Upper lobe of left lung (tissue), 6 donors: ENCODE results near the gene FAF1. TPM values are rescaled to one million over a fixed set of nuclear protein-coding genes. Genes with fewer than 3 reads are reported as not detected.

Experiments used
- ATAC-seq, 2 donors: fragments of 200-7000 bp; cut with Tn5 transposase; one replicate each; pipeline ENCODE4 v1.9.1; 2022; ENCODE audit warnings: mild to moderate bottlenecking in 2 of 2, moderate library complexity in 2 of 2; ENCODE audit not compliant: low FRiP score in 2 of 2
- DNase-seq, 2 donors: peaks; one replicate each; pipeline ENCODE4 v3.0.0-alpha.2; 2019 to 2020
- H3K27ac ChIP-seq, 4 donors: fragments of 200-600 bp; sonication (generic); one replicate each; pipeline ENCODE4 v1.5.1; 2016 to 2019
- H3K27me3 ChIP-seq, 4 donors: fragments of 200-600 bp; sonication (generic); one replicate each; pipeline ENCODE4 v1.5.1; 2017 to 2019
- H3K36me3 ChIP-seq, 4 donors: fragments of 200-600 bp; sonication (generic); one replicate each; pipeline ENCODE4 v1.5.1; 2016 to 2019
- H3K4me1 ChIP-seq, 4 donors: fragments of 200-600 bp; sonication (generic); one replicate each; pipeline ENCODE4 v1.5.1; 2018 to 2019
- H3K4me3 ChIP-seq, 4 donors: fragments of 200-600 bp; sonication (generic); one replicate each; pipeline ENCODE4 v1.5.1; 2017 to 2019; ENCODE audit warnings: mild to moderate bottlenecking in 2 of 4, moderate library complexity in 1 of 4
- H3K9me3 ChIP-seq, 4 donors: fragments of 200-600 bp; sonication (generic); one replicate each; pipeline ENCODE4 v1.5.1; 2018 to 2019
- CTCF ChIP-seq, 6 experiments: fragments of 450-650 bp in 4 of 6; fragments of 200-600 bp in 2 of 6; sonication (generic) in 2 of 6; IDR thresholded peaks; one replicate each; pipeline ENCODE4 v1.5.1; 2016 to 2019; ENCODE audit warnings: antibody characterized with exemption in 6 of 6
- EP300 ChIP-seq, 4 donors: sonication (generic); formaldehyde crosslinking; IDR thresholded peaks; one replicate each; pipeline ENCODE4 v1.5.1; 2017; ENCODE audit warnings: antibody characterized with exemption in 4 of 4, control low read depth in 2 of 4
- POLR2A ChIP-seq, 4 donors: fragments of 450-650 bp; IDR thresholded peaks; one replicate each; pipeline ENCODE4 v1.5.1; 2016 to 2017; ENCODE audit warnings: antibody characterized with exemption in 4 of 4, mild to moderate bottlenecking in 2 of 4
- POLR2AphosphoS5 ChIP-seq, 2 donors: sonication (generic); formaldehyde crosslinking; IDR thresholded peaks; one replicate each; pipeline ENCODE4 v1.5.1; 2017; ENCODE audit warnings: antibody characterized with exemption in 2 of 2
- WGBS, 2 donors: methylation state at CpG; one replicate each; pipeline ENCODE4 v1.1.5; 2017 to 2018; 5-methylcytosine and 5-hydroxymethylcytosine counted together
- total RNA-seq, 6 donors: library from RNA; depleted of rRNA in 4 of 6; stranded (reverse); fragments of >200 nt in 4 of 6; gene quantifications; one replicate each; pipeline versions ENCODE4 v1.1.0 to v1.2.1, GENCODE V29; 2016 to 2021
- donor health status: DM: no; HTN: no; CAD: no; lungs with moderate emphysema.
- donor health status: DM: no; HTN: yes; CAD: no; lungs with severe emphysema.

FAF1 gene
- total RNA-seq, 6 donors from 2014 or later, result 30.2 to 52.3 (median 35.0) TPM

- TF ChIP-seq POLR2A (IDR thresholded peaks at IDR 0.05) (no peak), POLR2AphosphoS5 (IDR thresholded peaks at IDR 0.05) (no peak), EP300 (IDR thresholded peaks at IDR 0.05) (no peak), CTCF (IDR thresholded peaks at IDR 0.05) (no peak)
- H3K27me3 ChIP-seq, result no peaks in the 10 kb centered on the region
- H3K36me3 ChIP-seq, result no peaks in the 10 kb centered on the region
- H3K27ac ChIP-seq, result no peak overlapping the region
- WGBS, 2 donors, result 42 to 65% methylated on average over 1 of the region's 1 CpG
- H3K4me1 ChIP-seq, result no peaks in the 10 kb centered on the region
- ATAC-seq (no peak), DNase-seq (no peak)
- H3K4me3 ChIP-seq, result no peak overlapping the region
- peaks cover 3 to 14% (median 8%) of the 10 kb centered on the region in 4 donors for H3K9me3 ChIP-seq
These were observed 98.3 kb downstream of the FAF1 start for GRCh38 chr1:50861772-50862171.

GRCh38 chr1:50860702-50861101 is 99.4 kb downstream of the FAF1 start:
- no peaks in the 10 kb centered on the region for H3K4me1 ChIP-seq
- 96 to 99% methylated on average over 4 of the region's 4 CpGs for WGBS, 2 donors
- no peak overlapping the region for H3K4me3 ChIP-seq
- no peaks in the 10 kb centered on the region for H3K27me3 ChIP-seq
- H3K9me3 ChIP-seq, result peaks cover 3 to 14% (median 8%) of the 10 kb centered on the region in 4 donors
- H3K36me3 ChIP-seq, result no peaks in the 10 kb centered on the region
- no peak for TF ChIP-seq EP300 (IDR thresholded peaks at IDR 0.05)
- no peak for TF ChIP-seq CTCF (IDR thresholded peaks at IDR 0.05)
- no peak for TF ChIP-seq POLR2AphosphoS5 (IDR thresholded peaks at IDR 0.05)
- ATAC-seq (no peak), DNase-seq (no peak)
- no peak overlapping the region for H3K27ac ChIP-seq

GRCh38 chr1:50860256-50860655 is 99.8 kb downstream of the FAF1 start:
- no peaks in the 10 kb centered on the region for H3K36me3 ChIP-seq
- DNase-seq, result no peak
- H3K4me1 ChIP-seq, result no peaks in the 10 kb centered on the region
- no peak for ATAC-seq
- peaks cover 3 to 14% (median 8%) of the 10 kb centered on the region in 4 donors for H3K9me3 ChIP-seq
- no peaks in the 10 kb centered on the region for H3K27me3 ChIP-seq
- 94 to 98% methylated on average over 2 of the region's 2 CpGs for WGBS, 2 donors
- no peak for TF ChIP-seq POLR2AphosphoS5 (IDR thresholded peaks at IDR 0.05)
- TF ChIP-seq POLR2A (IDR thresholded peaks at IDR 0.05), result no peak
- no peak for TF ChIP-seq EP300 (IDR thresholded peaks at IDR 0.05)
- TF ChIP-seq CTCF (IDR thresholded peaks at IDR 0.05), result no peak
- no peak overlapping the region for H3K27ac ChIP-seq
- no peak overlapping the region for H3K4me3 ChIP-seq

- Histone ChIP-seq H3K27ac (no peak overlapping the region), H3K4me1 (no peaks in the 10 kb centered on the region), H3K4me3 (no peak overlapping the region), H3K36me3 (no peaks in the 10 kb centered on the region), H3K9me3 (peaks cover 3 to 14% (median 8%) of the 10 kb centered on the region in 4 donors), H3K27me3 (no peaks in the 10 kb centered on the region)
- TF ChIP-seq CTCF (IDR thresholded peaks at IDR 0.05) (no peak), POLR2A (IDR thresholded peaks at IDR 0.05) (no peak), EP300 (IDR thresholded peaks at IDR 0.05) (no peak), POLR2AphosphoS5 (IDR thresholded peaks at IDR 0.05) (no peak)
- DNase-seq (no peak), ATAC-seq (no peak)
- WGBS, 2 donors, result 95 to 100% methylated on average over 1 of the region's 1 CpG
These were observed 100.4 kb downstream of the FAF1 start for GRCh38 chr1:50859657-50860056.

GRCh38 chr1:50858761-50859160 is 101.3 kb downstream of the FAF1 start:
- H3K9me3 ChIP-seq, result peaks cover 3 to 14% (median 8%) of the 10 kb centered on the region in 4 donors
- no peak for DNase-seq
- WGBS, 2 donors, result 91 to 93% methylated on average over 1 of the region's 1 CpG
- H3K4me1 ChIP-seq, result peaks cover 0 to 4% (median 0%) of the 10 kb centered on the region in 4 donors
- no peak for TF ChIP-seq EP300 (IDR thresholded peaks at IDR 0.05)
- TF ChIP-seq POLR2AphosphoS5 (IDR thresholded peaks at IDR 0.05), result no peak
- no peak overlapping the region for H3K4me3 ChIP-seq
- H3K27me3 ChIP-seq, result no peaks in the 10 kb centered on the region
- no peaks in the 10 kb centered on the region for H3K36me3 ChIP-seq
- no peak for ATAC-seq
- no peak overlapping the region for H3K27ac ChIP-seq
